ENCODE data around the gene OPCML. TPM values are rescaled to one million over a fixed set of nuclear protein-coding genes. Genes with fewer than 3 reads are reported as not detected.
A peak's percentile ranks its signal among the peaks of the same experiment; 100 is the strongest.

The OPCML gene
- total and polyA plus RNA-seq, 2 donors from 2014 or later = 0.77 to 1.1 TPM

DNA sequence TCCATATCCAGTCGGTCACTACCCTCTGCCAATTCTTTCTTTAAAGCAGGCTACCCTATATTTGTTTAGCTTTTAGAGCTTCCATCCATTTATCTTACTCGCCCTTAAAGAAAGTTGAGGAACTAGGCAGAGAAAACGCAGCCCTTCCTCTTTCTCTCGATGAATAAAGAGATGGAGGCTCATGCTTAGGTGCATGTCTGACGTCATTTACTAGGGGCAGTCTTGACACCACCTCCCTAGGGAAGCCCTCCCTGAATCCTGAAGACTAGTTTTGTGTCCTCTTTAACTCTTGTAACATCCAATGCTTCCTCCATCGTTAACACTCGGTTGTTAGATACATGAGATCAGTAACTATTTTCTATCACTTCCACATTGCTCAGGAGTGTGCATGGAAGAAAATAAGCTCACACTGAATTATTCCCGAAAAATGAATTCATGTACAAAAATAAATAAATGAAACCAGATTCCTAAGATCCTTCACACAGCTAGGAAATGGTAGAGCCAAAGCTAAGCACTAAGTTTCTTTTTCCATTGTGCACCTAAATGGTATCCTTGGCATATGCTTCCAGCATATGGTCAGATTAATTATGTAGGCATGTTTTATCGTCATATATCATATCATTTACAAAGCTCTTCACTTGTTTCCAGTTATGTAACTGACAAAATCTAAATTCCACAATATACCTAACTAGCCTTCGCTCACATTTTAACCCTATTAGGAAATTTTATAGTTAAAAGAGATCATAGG lies 291.2 kb downstream of the OPCML start:
- H3K27me3 ChIP-seq (ENCODE audit: control insufficient read depth, insufficient read depth, low read length) = no peaks in the 10 kb centered on the region
- intact Hi-C loops (cut with DNase I) = no loop called here

DNA sequence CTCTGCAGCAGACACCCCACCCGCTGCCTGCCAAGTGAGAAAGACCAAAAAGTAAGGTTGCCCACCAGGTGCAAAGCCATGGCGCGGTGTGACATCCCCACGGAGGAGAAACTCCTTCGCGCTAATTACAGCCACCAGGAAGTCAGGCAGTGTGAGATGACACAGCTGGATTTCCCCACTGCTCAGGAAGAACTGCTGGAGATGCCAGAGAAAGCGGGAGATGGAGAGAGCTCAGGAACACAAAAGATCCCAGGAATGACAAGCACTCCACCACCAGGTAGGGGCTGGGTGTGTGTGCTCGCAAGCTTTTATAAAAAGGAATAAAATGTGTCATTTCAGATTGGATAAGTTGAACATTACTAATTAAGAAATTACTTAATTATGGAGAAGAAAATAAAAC lies 292.7 kb downstream of the OPCML start:
- Histone ChIP-seq H3K9me3 (ENCODE audit: control insufficient read depth in 2 of 3, insufficient read depth in 1 of 3, low read length in 3 of 3) (no peaks in the 10 kb centered on the region), H3K36me3 (ENCODE audit: control insufficient read depth in 2 of 3, insufficient read depth in 3 of 3, low read length in 3 of 3) (no peaks in the 10 kb centered on the region), H3K27ac (ENCODE audit: low read depth in 2 of 2, low read length in 2 of 2) (no peak overlapping the region), H3K4me1 (ENCODE audit: control insufficient read depth in 2 of 3, insufficient read depth in 2 of 3, low read depth in 1 of 3, low read length in 3 of 3) (peaks cover 0 to 2% (median 0%) of the 10 kb centered on the region in 3 donors), H3K9ac (ENCODE audit: low read length in 3 of 3) (no peak overlapping the region), H3K27me3 (ENCODE audit: control insufficient read depth, insufficient read depth, low read length) (no peaks in the 10 kb centered on the region), H3K4me3 (ENCODE audit: low read length in 3 of 3) (no peak overlapping the region)
- peak in 3 of 5 donors; percentile 20 to 43 (median 39) for DNase-seq
- no peak for FAIRE-seq
- intact Hi-C loops (cut with DNase I) = no loop called here
- no peak for TF ChIP-seq CTCF (IDR thresholded peaks at IDR 0.05; ENCODE audit: borderline replicate concordance, extremely low read depth, insufficient read depth)

More for the DNA sequence above, 291.2 kb downstream of the OPCML start:
- Histone ChIP-seq H3K36me3 (ENCODE audit: control insufficient read depth in 2 of 3, insufficient read depth in 3 of 3, low read length in 3 of 3) (no peaks in the 10 kb centered on the region), H3K4me1 (ENCODE audit: control insufficient read depth in 2 of 3, insufficient read depth in 2 of 3, low read depth in 1 of 3, low read length in 3 of 3) (no peaks in the 10 kb centered on the region), H3K4me3 (ENCODE audit: low read length in 3 of 3) (no peak overlapping the region), H3K27ac (ENCODE audit: low read depth in 2 of 2, low read length in 2 of 2) (no peak overlapping the region), H3K9me3 (ENCODE audit: control insufficient read depth in 2 of 3, insufficient read depth in 1 of 3, low read length in 3 of 3) (no peaks in the 10 kb centered on the region), H3K9ac (ENCODE audit: low read length in 3 of 3) (no peak overlapping the region)
- no peak for FAIRE-seq
- no peak for DNase-seq
- no peak for TF ChIP-seq CTCF (IDR thresholded peaks at IDR 0.05; ENCODE audit: borderline replicate concordance, extremely low read depth, insufficient read depth)

DNA sequence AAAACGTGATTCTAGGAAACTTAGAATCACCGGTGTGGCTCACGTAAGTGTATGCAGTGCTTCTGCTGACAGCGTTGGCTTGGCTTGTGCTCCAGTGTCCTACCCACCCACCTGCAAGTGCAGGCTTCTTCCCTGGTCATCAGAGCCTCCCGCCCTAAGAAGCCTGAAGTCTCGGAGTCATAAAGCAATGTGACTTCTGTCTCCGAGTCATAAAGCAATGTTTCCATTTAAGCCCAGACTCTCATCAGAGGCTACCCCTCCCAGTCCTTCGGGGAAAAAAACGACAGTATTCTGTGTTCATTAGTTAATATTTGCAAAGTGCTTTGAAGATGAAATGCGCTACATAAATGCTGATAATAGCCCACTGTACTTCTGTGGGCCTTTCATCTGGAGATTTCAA lies 293.8 kb downstream of the OPCML start:
- intact Hi-C loops (cut with DNase I) = no loop called here
- no peak overlapping the region for H3K27ac ChIP-seq (ENCODE audit: low read depth in 2 of 2, low read length in 2 of 2)
- H3K9me3 ChIP-seq (ENCODE audit: control insufficient read depth in 2 of 3, insufficient read depth in 1 of 3, low read length in 3 of 3) = no peaks in the 10 kb centered on the region
- no peak overlapping the region for H3K4me3 ChIP-seq (ENCODE audit: low read length in 3 of 3)
- DNase-seq (peak in 1 of 5 donors; percentile 41), FAIRE-seq (no peak)
- H3K36me3 ChIP-seq (ENCODE audit: control insufficient read depth in 2 of 3, insufficient read depth in 3 of 3, low read length in 3 of 3) = no peaks in the 10 kb centered on the region
- no peak for TF ChIP-seq CTCF (IDR thresholded peaks at IDR 0.05; ENCODE audit: borderline replicate concordance, extremely low read depth, insufficient read depth)
- peaks cover 0 to 2% (median 0%) of the 10 kb centered on the region in 3 donors for H3K4me1 ChIP-seq (ENCODE audit: control insufficient read depth in 2 of 3, insufficient read depth in 2 of 3, low read depth in 1 of 3, low read length in 3 of 3)
- H3K27me3 ChIP-seq (ENCODE audit: control insufficient read depth, insufficient read depth, low read length) = no peaks in the 10 kb centered on the region
- no peak overlapping the region for H3K9ac ChIP-seq (ENCODE audit: low read length in 3 of 3)

Measured in kidney (tissue), 14 donors.